Lower lobe of right lung (tissue), 2 donors: Measurements from ENCODE around the gene HTR3B. TPM values are rescaled to one million over a fixed set of nuclear protein-coding genes. Genes with fewer than 3 reads are reported as not detected.

Source experiments
- ATAC-seq, 2 donors: fragments of 200-7000 bp; cut with Tn5 transposase; one replicate each; pipeline ENCODE4 v1.9.1; 2020 to 2022; ENCODE audit warnings: mild to moderate bottlenecking in 2 of 2, moderate library complexity in 2 of 2
- DNase-seq: peaks from one replicate; pipeline ENCODE4 v3.0.0-alpha.2; 2020
- H3K27ac ChIP-seq: fragments of 200-600 bp; one replicate; pipeline ENCODE4 v1.8.0; 2022
- H3K27me3 ChIP-seq: fragments of 200-600 bp; one replicate; pipeline ENCODE4 v1.8.0; 2022; ENCODE audit warnings: low read depth
- H3K36me3 ChIP-seq: fragments of 200-600 bp; one replicate; pipeline ENCODE4 v1.8.0; 2022; ENCODE audit warnings: mild to moderate bottlenecking
- H3K4me1 ChIP-seq: fragments of 200-600 bp; one replicate; pipeline ENCODE4 v1.8.0; 2022
- H3K4me3 ChIP-seq: fragments of 200-600 bp; one replicate; pipeline ENCODE4 v1.8.0; 2022; ENCODE audit warnings: mild to moderate bottlenecking
- H3K9me3 ChIP-seq: fragments of 200-600 bp; one replicate; pipeline ENCODE4 v1.8.0; 2022
- CTCF ChIP-seq: fragments of 200-600 bp; IDR thresholded peaks from one replicate; pipeline ENCODE4 v1.8.0; 2022; ENCODE audit warnings: antibody characterized with exemption, mild to moderate bottlenecking
- intact Hi-C: fragments of 100-400 bp; cut with DNase I; formaldehyde crosslinking; loops from one replicate; pipeline ENCODE4 v1.11.0; 2022
- total RNA-seq: library from RNA; stranded (reverse); fragmentation: NEBNext Ultra II Directional; extraction: Animal tissue kit (Norgen Biotek cat#: 25700); gene quantifications from one replicate; pipeline ENCODE4 v1.2.1, GENCODE V29; 2021
- donor health status: DM: no; HTN: yes; CAD: no; lungs with severe emphysema.

HTR3B gene
- total RNA-seq, 1 donor from 2014 or later: not detected

- no peaks in the 10 kb centered on the region for H3K9me3 ChIP-seq
- intact Hi-C loops: no loop called here
- DNase-seq (no peak), ATAC-seq (no peak)
- peaks cover 16% of the 10 kb centered on the region for H3K27me3 ChIP-seq
- H3K4me3 ChIP-seq: no peak overlapping the region
- no peaks in the 10 kb centered on the region for H3K4me1 ChIP-seq
- H3K27ac ChIP-seq: no peak overlapping the region
- no peak for TF ChIP-seq CTCF
- H3K36me3 ChIP-seq: no peaks in the 10 kb centered on the region
These were observed 82.0 kb downstream of the HTR3B start for GRCh38 chr11:113986351-113987140.

- H3K4me1 ChIP-seq: no peaks in the 10 kb centered on the region
- TF ChIP-seq CTCF: no peak
- H3K36me3 ChIP-seq: no peaks in the 10 kb centered on the region
- H3K4me3 ChIP-seq: no peak overlapping the region
- no peaks in the 10 kb centered on the region for H3K9me3 ChIP-seq
- DNase-seq (no peak), ATAC-seq (no peak)
- no peak overlapping the region for H3K27ac ChIP-seq
- intact Hi-C loops: no loop called here
- peaks cover 36% of the 10 kb centered on the region for H3K27me3 ChIP-seq
These were observed 84.8 kb downstream of the HTR3B start for GRCh38 chr11:113989381-113989780.

GRCh38 chr11:113989916-113990315 is 85.3 kb downstream of the HTR3B start:
- H3K27me3 ChIP-seq: peaks cover 36% of the 10 kb centered on the region
- no peak overlapping the region for H3K27ac ChIP-seq
- no peaks in the 10 kb centered on the region for H3K4me1 ChIP-seq
- H3K4me3 ChIP-seq: no peak overlapping the region
- DNase-seq (no peak), ATAC-seq (no peak)
- no peaks in the 10 kb centered on the region for H3K9me3 ChIP-seq
- TF ChIP-seq CTCF: no peak
- intact Hi-C loops: no loop called here
- no peaks in the 10 kb centered on the region for H3K36me3 ChIP-seq

- DNase-seq: no peak
- no peak overlapping the region for H3K27ac ChIP-seq
- H3K9me3 ChIP-seq: no peaks in the 10 kb centered on the region
- H3K4me1 ChIP-seq: no peaks in the 10 kb centered on the region
- H3K36me3 ChIP-seq: no peaks in the 10 kb centered on the region
- intact Hi-C loops: no loop called here
- ATAC-seq: no peak
- H3K27me3 ChIP-seq: peaks cover 36% of the 10 kb centered on the region
- no peak for TF ChIP-seq CTCF
- no peak overlapping the region for H3K4me3 ChIP-seq
These were observed 86.6 kb downstream of the HTR3B start for GRCh38 chr11:113991170-113991569.

GRCh38 chr11:113991718-113992458 is 87.3 kb downstream of the HTR3B start:
- Histone ChIP-seq H3K9me3 (no peaks in the 10 kb centered on the region), H3K27ac (no peak overlapping the region), H3K36me3 (no peaks in the 10 kb centered on the region), H3K4me1 (no peaks in the 10 kb centered on the region), H3K4me3 (no peak overlapping the region), H3K27me3 (peaks cover 36% of the 10 kb centered on the region)
- intact Hi-C loops: no loop called here
- TF ChIP-seq CTCF: no peak
- ATAC-seq (no peak), DNase-seq (no peak)
